Measurements from ENCODE around the gene ADI1.

- TF ChIP-seq CTBP1 (IDR thresholded peaks at IDR 0.05; ENCODE audit: borderline replicate concordance) (no peak), FOXM1 (IDR thresholded peaks at IDR 0.05; ENCODE audit: borderline replicate concordance) (no peak), SP1 (IDR thresholded peaks at IDR 0.05) (no peak), TARDBP (IDR thresholded peaks at IDR 0.05) (no peak)
Observed at GRCh38 chr2:3472296-3472695, 47.0 kb downstream of the ADI1 start.
